ENCODE data around the gene GSG1. TPM values are rescaled to one million over a fixed set of nuclear protein-coding genes. Genes with fewer than 3 reads are reported as not detected.

The GSG1 gene
- total RNA-seq, 3 donors from 2014 or later (not counting 1 experiment from before 2014, with no cell fraction given) = not detected

DNA sequence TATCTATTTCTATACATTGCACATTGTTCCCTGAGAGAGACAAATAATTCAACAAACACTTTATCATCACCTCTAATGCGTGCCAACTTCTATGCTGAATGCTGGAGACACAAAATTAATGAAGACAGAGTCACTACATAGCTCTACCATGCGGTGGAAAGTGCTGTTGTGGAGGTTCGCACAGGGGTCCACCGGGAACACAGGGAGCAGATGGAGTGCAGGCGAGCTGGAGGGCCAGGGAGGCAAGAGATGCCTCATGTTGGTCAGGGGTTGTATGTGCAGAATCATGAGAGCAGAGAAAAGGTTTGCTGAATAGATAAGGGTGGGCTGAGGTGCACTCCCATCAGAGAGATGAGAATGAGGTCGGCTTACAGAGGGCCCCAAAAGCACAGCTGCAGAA is 34.1 kb downstream of the GSG1 start:
- Histone ChIP-seq H3K4me1 (ENCODE audit: control insufficient read depth, insufficient read depth, low read length) (no peaks in the 10 kb centered on the region), H3K4me3 (ENCODE audit: low read length) (no peak overlapping the region), H3K27ac (ENCODE audit: low read length) (no peak overlapping the region), H3K36me3 (ENCODE audit: control insufficient read depth, insufficient read depth, low read length) (peaks cover 14% of the 10 kb centered on the region), H3K27me3 (ENCODE audit: control insufficient read depth, insufficient read depth, low read length) (no peaks in the 10 kb centered on the region), H3K9me3 (ENCODE audit: control insufficient read depth, insufficient read depth, low read length) (no peaks in the 10 kb centered on the region)
- ATAC-seq (no peak), DNase-seq (no peak)
- H3K4me1 Mint-ChIP-seq = peaks cover 0 to 6% of the 10 kb centered on the region in 2 donors
- intact Hi-C loops (cut with micrococcal nuclease) = no loop called here
- H3K27me3 Mint-ChIP-seq (ENCODE audit: low read depth in 2 of 2) = no peaks in the 10 kb centered on the region
- WGBS (ENCODE audit: insufficient coverage) = 92% methylated on average over 6 of the region's 6 CpGs
- no peaks in the 10 kb centered on the region for H3K36me3 Mint-ChIP-seq
- TF ChIP-seq, protein P1, sequence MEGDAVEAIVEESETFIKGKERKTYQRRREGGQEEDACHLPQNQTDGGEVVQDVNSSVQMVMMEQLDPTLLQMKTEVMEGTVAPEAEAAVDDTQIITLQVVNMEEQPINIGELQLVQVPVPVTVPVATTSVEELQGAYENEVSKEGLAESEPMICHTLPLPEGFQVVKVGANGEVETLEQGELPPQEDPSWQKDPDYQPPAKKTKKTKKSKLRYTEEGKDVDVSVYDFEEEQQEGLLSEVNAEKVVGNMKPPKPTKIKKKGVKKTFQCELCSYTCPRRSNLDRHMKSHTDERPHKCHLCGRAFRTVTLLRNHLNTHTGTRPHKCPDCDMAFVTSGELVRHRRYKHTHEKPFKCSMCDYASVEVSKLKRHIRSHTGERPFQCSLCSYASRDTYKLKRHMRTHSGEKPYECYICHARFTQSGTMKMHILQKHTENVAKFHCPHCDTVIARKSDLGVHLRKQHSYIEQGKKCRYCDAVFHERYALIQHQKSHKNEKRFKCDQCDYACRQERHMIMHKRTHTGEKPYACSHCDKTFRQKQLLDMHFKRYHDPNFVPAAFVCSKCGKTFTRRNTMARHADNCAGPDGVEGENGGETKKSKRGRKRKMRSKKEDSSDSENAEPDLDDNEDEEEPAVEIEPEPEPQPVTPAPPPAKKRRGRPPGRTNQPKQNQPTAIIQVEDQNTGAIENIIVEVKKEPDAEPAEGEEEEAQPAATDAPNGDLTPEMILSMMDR (IDR thresholded peaks at IDR 0.05) = no peak
- H3K9me3 Mint-ChIP-seq = no peaks in the 10 kb centered on the region
- H3K4me3 Mint-ChIP-seq = no peak overlapping the region
- no peak overlapping the region for H3K27ac Mint-ChIP-seq

DNA sequence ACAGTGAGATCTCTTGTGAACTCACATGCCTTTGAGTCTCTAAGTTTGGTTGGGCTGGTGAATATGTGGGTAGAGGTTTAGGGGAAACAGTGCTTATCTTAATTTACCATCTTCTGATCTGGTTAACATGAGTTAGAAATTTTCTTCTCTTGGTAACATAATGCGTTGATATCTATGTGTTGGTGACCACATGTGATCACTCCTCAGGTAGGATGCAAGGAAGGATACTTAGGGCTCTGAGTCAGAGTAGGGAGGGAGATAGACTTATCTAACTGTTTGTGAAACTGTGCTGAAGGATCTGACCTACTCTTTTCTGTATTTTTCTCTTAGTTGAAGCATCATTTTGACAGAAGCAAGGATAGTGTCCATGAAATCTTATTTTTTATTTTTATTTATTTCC is 36.1 kb downstream of the GSG1 start:
- Histone ChIP-seq H3K4me3 (ENCODE audit: low read length) (no peak overlapping the region), H3K9me3 (ENCODE audit: control insufficient read depth, insufficient read depth, low read length) (no peaks in the 10 kb centered on the region), H3K36me3 (ENCODE audit: control insufficient read depth, insufficient read depth, low read length) (peaks cover 14% of the 10 kb centered on the region), H3K27me3 (ENCODE audit: control insufficient read depth, insufficient read depth, low read length) (no peaks in the 10 kb centered on the region), H3K4me1 (ENCODE audit: control insufficient read depth, insufficient read depth, low read length) (no peaks in the 10 kb centered on the region), H3K27ac (ENCODE audit: low read length) (no peak overlapping the region)
- Mint-ChIP-seq H3K4me3 (no peak overlapping the region), H3K9me3 (no peaks in the 10 kb centered on the region), H3K4me1 (peaks cover 0 to 6% of the 10 kb centered on the region in 2 donors), H3K27ac (peak overlapping the region in 1 of 2 donors; percentile 65), H3K36me3 (no peaks in the 10 kb centered on the region), H3K27me3 (ENCODE audit: low read depth in 2 of 2) (no peaks in the 10 kb centered on the region)
- 33% methylated on average over 1 of the region's 1 CpG for WGBS (ENCODE audit: insufficient coverage)
- TF ChIP-seq, protein P1 (IDR thresholded peaks at IDR 0.05) = no peak
- DNase-seq (no peak), ATAC-seq (peak in 2 of 3 donors; percentile 41 to 42)
- intact Hi-C loops (cut with micrococcal nuclease) = no loop called here

DNA sequence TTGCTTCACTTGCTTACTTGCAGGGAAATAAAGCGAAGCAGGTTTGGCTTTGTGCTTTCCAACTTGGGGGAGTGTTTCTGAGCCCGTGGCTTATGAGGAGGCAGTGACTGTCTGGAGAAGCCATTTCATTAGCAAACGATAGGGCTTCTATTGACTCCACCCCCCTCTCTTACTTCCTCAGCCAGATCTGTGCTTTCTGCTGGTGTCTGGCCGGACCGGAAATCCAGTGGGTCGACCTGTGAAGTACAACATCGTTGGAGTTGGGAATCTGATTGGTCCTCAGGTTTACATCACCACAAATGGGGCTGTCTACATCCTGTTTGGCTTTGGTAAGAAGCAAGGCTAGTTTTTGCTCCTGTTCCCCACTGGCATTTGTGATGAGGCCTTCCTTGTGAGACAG is 37.0 kb downstream of the GSG1 start:
- no peak overlapping the region for H3K27ac ChIP-seq (ENCODE audit: low read length)
- H3K4me1 ChIP-seq (ENCODE audit: control insufficient read depth, insufficient read depth, low read length) = no peaks in the 10 kb centered on the region
- H3K9me3 ChIP-seq (ENCODE audit: control insufficient read depth, insufficient read depth, low read length) = no peaks in the 10 kb centered on the region
- Mint-ChIP-seq H3K4me3 (no peak overlapping the region), H3K27me3 (ENCODE audit: low read depth in 2 of 2) (no peaks in the 10 kb centered on the region), H3K36me3 (no peaks in the 10 kb centered on the region), H3K9me3 (no peaks in the 10 kb centered on the region), H3K27ac (peak overlapping the region in 1 of 2 donors; percentile 65), H3K4me1 (peaks cover 0 to 6% of the 10 kb centered on the region in 2 donors)
- TF ChIP-seq, protein P1 (IDR thresholded peaks at IDR 0.05) = no peak
- no peak for DNase-seq
- 87% methylated on average over 7 of the region's 7 CpGs for WGBS (ENCODE audit: insufficient coverage)
- intact Hi-C loops (cut with micrococcal nuclease) = no loop called here
- no peak overlapping the region for H3K4me3 ChIP-seq (ENCODE audit: low read length)
- H3K27me3 ChIP-seq (ENCODE audit: control insufficient read depth, insufficient read depth, low read length) = no peaks in the 10 kb centered on the region
- peak; percentile 57 to 83 (median 65) for ATAC-seq
- peaks cover 12% of the 10 kb centered on the region for H3K36me3 ChIP-seq (ENCODE audit: control insufficient read depth, insufficient read depth, low read length)

DNA sequence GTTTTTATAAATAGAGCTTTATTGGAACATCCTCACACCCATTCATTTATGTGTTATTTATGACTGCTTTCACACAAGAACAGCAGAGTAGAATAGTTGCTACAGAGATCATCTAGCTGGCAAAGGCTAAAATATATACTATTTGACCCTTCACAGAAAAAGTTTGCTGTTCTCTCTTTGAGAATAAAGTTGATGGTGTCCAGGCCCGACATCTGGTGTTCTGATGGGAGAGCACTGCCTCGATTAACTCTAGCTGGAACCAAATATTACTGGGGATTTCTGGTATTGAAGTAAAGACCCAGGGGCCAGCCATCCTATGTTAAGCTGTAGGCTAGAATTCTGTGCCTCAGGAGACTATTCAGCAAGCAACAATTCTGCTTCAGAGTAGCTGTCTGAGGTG is 37.5 kb downstream of the GSG1 start:
- TF ChIP-seq, protein P1 (IDR thresholded peaks at IDR 0.05) = no peak
- ATAC-seq (no peak), DNase-seq (no peak)
- no peaks in the 10 kb centered on the region for H3K27me3 ChIP-seq (ENCODE audit: control insufficient read depth, insufficient read depth, low read length)
- H3K4me1 Mint-ChIP-seq = peaks cover 0 to 6% of the 10 kb centered on the region in 2 donors
- no peaks in the 10 kb centered on the region for H3K27me3 Mint-ChIP-seq (ENCODE audit: low read depth in 2 of 2)
- H3K36me3 Mint-ChIP-seq = no peaks in the 10 kb centered on the region
- 97% methylated on average over 2 of the region's 2 CpGs for WGBS (ENCODE audit: insufficient coverage)
- H3K4me3 ChIP-seq (ENCODE audit: low read length) = no peak overlapping the region
- peaks cover 7% of the 10 kb centered on the region for H3K36me3 ChIP-seq (ENCODE audit: control insufficient read depth, insufficient read depth, low read length)
- peak overlapping the region in 1 of 2 donors; percentile 65 for H3K27ac Mint-ChIP-seq
- no peaks in the 10 kb centered on the region for H3K9me3 ChIP-seq (ENCODE audit: control insufficient read depth, insufficient read depth, low read length)
- no peaks in the 10 kb centered on the region for H3K4me1 ChIP-seq (ENCODE audit: control insufficient read depth, insufficient read depth, low read length)
- intact Hi-C loops (cut with micrococcal nuclease) = no loop called here
- H3K4me3 Mint-ChIP-seq = no peak overlapping the region
- H3K9me3 Mint-ChIP-seq = no peaks in the 10 kb centered on the region
- no peak overlapping the region for H3K27ac ChIP-seq (ENCODE audit: low read length)
